Measurements from ENCODE around the gene GPR152.

Gene GPR152

DNA sequence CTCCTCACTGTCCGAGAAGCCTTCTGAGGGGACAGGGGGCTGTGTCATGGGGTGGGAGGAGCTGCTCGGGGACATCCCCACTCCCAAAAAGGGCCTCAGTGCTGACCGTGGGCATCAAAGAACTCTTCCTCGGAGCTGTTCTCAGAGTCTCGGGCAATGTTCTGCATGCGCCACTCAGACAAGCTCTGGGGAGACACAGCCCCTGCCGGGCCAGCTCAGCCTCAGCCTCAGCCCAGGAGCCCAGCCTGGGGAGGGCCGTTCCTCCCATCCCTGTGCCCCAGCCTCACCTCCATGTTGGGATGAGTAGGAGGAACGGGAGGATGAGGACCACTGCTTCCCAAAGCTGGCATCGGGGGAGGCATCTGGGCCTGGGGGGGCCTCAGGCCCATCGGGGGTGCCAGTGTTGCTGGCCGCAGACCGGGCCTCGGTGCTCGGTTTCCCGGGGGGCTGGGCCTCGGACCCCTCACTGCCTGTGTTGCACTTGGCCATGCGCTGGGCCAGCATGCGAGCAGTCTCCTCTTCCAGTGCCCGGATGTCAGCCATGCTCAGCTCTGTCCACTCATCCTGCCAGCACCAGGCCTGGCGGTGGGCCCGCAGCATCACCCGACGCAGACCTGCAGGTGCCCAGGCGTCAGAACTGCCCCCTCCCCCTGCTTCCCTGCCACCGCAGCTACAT lies 47.4 kb upstream of the GPR152 start:
- H3K27ac ChIP-seq = no peak overlapping the region
- H3K4me3 ChIP-seq (ENCODE audit: low read depth, low read length) = no peak overlapping the region
- no peaks in the 10 kb centered on the region for H3K9me3 ChIP-seq (ENCODE audit: control insufficient read depth, low read length)
- H3K4me2 ChIP-seq (ENCODE audit: low read length) = no peak overlapping the region
- no peaks in the 10 kb centered on the region for H3K27me3 ChIP-seq (ENCODE audit: control insufficient read depth, insufficient read depth, low read length)
- no peak overlapping the region for H3K9ac ChIP-seq
- H3K36me3 ChIP-seq (ENCODE audit: control insufficient read depth, insufficient read depth, low read length) = no peaks in the 10 kb centered on the region
- TF ChIP-seq, protein P1, sequence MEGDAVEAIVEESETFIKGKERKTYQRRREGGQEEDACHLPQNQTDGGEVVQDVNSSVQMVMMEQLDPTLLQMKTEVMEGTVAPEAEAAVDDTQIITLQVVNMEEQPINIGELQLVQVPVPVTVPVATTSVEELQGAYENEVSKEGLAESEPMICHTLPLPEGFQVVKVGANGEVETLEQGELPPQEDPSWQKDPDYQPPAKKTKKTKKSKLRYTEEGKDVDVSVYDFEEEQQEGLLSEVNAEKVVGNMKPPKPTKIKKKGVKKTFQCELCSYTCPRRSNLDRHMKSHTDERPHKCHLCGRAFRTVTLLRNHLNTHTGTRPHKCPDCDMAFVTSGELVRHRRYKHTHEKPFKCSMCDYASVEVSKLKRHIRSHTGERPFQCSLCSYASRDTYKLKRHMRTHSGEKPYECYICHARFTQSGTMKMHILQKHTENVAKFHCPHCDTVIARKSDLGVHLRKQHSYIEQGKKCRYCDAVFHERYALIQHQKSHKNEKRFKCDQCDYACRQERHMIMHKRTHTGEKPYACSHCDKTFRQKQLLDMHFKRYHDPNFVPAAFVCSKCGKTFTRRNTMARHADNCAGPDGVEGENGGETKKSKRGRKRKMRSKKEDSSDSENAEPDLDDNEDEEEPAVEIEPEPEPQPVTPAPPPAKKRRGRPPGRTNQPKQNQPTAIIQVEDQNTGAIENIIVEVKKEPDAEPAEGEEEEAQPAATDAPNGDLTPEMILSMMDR (IDR thresholded peaks at IDR 0.05) = no peak
- no peaks in the 10 kb centered on the region for H3K79me2 ChIP-seq
- no peak overlapping the region for H2AFZ ChIP-seq
- H3K4me1 ChIP-seq = no peaks in the 10 kb centered on the region

- TF ChIP-seq, protein P1 (IDR thresholded peaks at IDR 0.05) = no peak
- Histone ChIP-seq H3K4me1 (no peaks in the 10 kb centered on the region), H3K4me3 (ENCODE audit: low read depth, low read length) (no peak overlapping the region), H3K79me2 (no peaks in the 10 kb centered on the region), H2AFZ (no peak overlapping the region), H3K27me3 (ENCODE audit: control insufficient read depth, insufficient read depth, low read length) (no peaks in the 10 kb centered on the region), H3K9ac (no peak overlapping the region), H3K4me2 (ENCODE audit: low read length) (no peak overlapping the region), H3K27ac (no peak overlapping the region), H3K9me3 (ENCODE audit: control insufficient read depth, low read length) (no peaks in the 10 kb centered on the region), H3K36me3 (ENCODE audit: control insufficient read depth, insufficient read depth, low read length) (no peaks in the 10 kb centered on the region)
Measured at GRCh38 chr11:67498544-67498972, 46.0 kb upstream of the GPR152 start.

GRCh38 chr11:67497656-67498291 lies 45.2 kb upstream of the GPR152 start:
- H3K4me1 ChIP-seq = no peaks in the 10 kb centered on the region
- no peaks in the 10 kb centered on the region for H3K9me3 ChIP-seq (ENCODE audit: control insufficient read depth, low read length)
- H3K9ac ChIP-seq = no peak overlapping the region
- H3K27me3 ChIP-seq (ENCODE audit: control insufficient read depth, insufficient read depth, low read length) = no peaks in the 10 kb centered on the region
- no peak overlapping the region for H3K27ac ChIP-seq
- H3K4me3 ChIP-seq (ENCODE audit: low read depth, low read length) = no peak overlapping the region
- no peak overlapping the region for H3K4me2 ChIP-seq (ENCODE audit: low read length)
- H2AFZ ChIP-seq = no peak overlapping the region
- TF ChIP-seq, protein P1 (IDR thresholded peaks at IDR 0.05) = no peak
- no peaks in the 10 kb centered on the region for H3K36me3 ChIP-seq (ENCODE audit: control insufficient read depth, insufficient read depth, low read length)
- H3K79me2 ChIP-seq = no peaks in the 10 kb centered on the region

DNA sequence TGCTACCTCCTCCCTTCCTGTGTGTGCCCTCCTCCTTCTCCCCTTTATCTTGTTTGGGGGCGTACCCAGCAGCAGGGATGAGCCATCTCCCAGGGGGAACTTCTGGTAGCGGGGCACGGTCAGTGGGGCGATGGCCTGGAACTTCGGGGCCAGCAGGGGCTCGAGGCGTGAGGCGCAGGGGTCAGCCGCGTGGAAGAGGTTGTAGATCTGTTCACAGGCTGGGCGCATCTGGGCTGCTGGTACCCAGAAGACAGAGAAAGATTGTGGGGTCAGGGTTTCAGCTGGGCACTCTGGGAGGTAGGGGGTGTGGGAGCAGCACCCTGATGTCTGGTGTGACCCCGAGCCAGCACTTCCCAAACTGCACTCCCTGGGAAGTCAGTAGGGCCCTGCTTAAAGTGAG lies 43.6 kb upstream of the GPR152 start:
- H2AFZ ChIP-seq = no peak overlapping the region
- TF ChIP-seq, protein P1 (IDR thresholded peaks at IDR 0.05) = no peak
- H3K4me1 ChIP-seq = no peaks in the 10 kb centered on the region
- H3K4me3 ChIP-seq (ENCODE audit: low read depth, low read length) = no peak overlapping the region
- H3K36me3 ChIP-seq (ENCODE audit: control insufficient read depth, insufficient read depth, low read length) = no peaks in the 10 kb centered on the region
- no peak overlapping the region for H3K9ac ChIP-seq
- H3K27ac ChIP-seq = no peak overlapping the region
- no peak overlapping the region for H3K4me2 ChIP-seq (ENCODE audit: low read length)
- no peaks in the 10 kb centered on the region for H3K79me2 ChIP-seq
- no peaks in the 10 kb centered on the region for H3K9me3 ChIP-seq (ENCODE audit: control insufficient read depth, low read length)
- no peaks in the 10 kb centered on the region for H3K27me3 ChIP-seq (ENCODE audit: control insufficient read depth, insufficient read depth, low read length)
